ENCODE data around the gene DXO.

DNA sequence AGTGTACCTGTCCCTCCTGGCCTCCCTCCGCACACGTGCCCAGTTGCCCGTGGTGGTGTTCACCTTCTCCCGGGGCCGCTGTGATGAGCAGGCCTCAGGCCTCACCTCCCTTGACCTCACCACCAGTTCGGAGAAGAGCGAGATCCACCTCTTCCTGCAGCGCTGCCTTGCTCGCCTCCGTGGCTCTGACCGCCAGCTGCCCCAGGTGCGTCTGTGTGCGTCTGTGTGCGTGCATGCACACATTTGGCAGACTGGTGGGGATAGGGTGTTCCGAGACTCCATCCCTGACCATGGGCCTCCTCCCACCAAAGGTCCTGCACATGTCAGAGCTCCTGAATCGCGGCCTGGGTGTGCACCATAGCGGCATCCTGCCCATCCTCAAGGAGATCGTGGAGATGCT, 8.0 kb downstream of the DXO start:
- TF ChIP-seq POLR2AphosphoS5 (IDR thresholded peaks at IDR 0.05): no peak
- TF ChIP-seq, protein P1, sequence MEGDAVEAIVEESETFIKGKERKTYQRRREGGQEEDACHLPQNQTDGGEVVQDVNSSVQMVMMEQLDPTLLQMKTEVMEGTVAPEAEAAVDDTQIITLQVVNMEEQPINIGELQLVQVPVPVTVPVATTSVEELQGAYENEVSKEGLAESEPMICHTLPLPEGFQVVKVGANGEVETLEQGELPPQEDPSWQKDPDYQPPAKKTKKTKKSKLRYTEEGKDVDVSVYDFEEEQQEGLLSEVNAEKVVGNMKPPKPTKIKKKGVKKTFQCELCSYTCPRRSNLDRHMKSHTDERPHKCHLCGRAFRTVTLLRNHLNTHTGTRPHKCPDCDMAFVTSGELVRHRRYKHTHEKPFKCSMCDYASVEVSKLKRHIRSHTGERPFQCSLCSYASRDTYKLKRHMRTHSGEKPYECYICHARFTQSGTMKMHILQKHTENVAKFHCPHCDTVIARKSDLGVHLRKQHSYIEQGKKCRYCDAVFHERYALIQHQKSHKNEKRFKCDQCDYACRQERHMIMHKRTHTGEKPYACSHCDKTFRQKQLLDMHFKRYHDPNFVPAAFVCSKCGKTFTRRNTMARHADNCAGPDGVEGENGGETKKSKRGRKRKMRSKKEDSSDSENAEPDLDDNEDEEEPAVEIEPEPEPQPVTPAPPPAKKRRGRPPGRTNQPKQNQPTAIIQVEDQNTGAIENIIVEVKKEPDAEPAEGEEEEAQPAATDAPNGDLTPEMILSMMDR (IDR thresholded peaks at IDR 0.05): no peak
